ENCODE results near the gene PLEKHM1.
"Not testable (repeated sequence)": the region's sequence is repeated elsewhere in the genome, so short reads cannot be mapped to it uniquely, and the experiment has no call there.

PLEKHM1 gene

DNA sequence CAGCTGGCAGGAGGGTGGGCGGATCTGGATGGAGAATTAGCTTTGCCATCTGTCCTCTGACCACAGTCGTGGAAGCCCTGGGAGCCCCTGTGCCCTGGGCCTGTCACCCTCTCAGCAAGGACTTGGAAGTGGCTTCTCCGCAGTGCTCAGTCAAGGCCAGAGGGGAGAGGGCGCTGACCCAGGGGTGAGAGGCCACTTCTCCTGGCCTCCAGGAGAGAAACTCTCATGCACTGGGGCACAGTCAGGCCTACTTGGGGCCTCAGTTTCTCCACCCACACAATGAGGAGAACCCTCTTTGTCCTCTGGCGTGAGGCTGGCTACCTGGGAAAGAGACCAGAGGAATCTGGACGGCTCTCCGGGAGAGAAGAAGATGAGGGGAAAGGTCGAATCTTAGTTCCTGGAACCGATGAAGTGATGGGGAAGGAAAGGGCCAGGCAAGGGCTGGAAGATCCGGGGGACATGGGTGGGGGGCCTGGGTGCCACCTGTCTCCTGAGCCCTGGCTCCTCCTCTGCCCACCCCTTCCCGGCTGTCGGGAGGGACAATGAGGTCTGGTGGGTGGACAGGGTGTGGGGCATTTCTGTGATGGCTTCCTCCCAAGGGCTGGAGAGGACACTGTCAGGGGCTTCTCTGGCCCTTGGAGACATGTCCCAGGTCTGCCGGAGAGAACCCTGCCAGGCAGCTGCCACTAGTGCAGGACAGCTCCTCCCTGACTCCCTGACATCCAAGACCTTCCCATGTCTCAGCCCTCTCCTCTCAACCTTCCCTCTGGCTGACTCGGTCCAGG lies 48.8 kb downstream of the PLEKHM1 start:
- DNase-seq (ENCODE audit: low read depth), result no peak

DNA sequence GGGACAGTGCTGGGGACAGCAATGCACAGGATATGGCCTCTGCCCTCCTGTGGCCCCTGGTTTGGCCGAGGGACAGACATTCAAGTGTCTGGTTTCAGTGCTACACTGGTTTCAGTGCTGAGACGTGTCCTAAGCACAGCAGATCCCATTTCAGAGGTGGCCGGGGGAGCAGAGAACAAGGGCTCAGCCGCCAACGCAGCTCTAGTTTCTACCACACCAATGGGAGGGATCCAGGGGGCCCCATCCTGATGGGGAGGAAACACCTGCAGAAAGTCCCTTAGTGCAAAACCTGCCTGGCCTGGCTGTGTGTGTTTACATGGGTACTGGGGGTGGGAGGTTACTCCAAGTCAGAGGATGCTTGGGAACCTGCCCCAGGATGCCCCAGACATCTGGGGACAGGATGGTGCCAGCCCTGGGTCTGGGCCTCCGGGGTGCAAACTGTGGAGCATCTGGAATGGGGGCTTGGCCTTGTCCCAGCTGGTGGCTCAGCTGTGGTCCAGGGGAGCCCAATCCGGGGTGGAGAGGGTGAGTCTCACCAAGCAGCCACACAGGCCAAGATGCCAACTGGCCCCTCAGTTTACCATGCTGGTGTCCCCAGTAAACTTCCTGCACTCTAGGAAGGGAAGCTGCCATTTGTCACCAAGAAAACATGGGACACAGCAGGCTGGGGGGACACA lies 49.5 kb downstream of the PLEKHM1 start:
- not testable (repeated sequence) for DNase-seq (ENCODE audit: low read depth)

- DNase-seq (ENCODE audit: low read depth), result no peak
These were observed 50.3 kb downstream of the PLEKHM1 start for GRCh38 chr17:45440161-45440778.

- no peak for DNase-seq (ENCODE audit: low read depth)
These were observed 51.5 kb downstream of the PLEKHM1 start for GRCh38 chr17:45438931-45439610.

- no peak for DNase-seq (ENCODE audit: low read depth)
These were observed 52.8 kb downstream of the PLEKHM1 start for GRCh38 chr17:45437465-45438283.

GRCh38 chr17:45436625-45437464 lies 53.7 kb downstream of the PLEKHM1 start:
- no peak for DNase-seq (ENCODE audit: low read depth)

- DNase-seq (ENCODE audit: low read depth), result no peak
These were observed 54.4 kb downstream of the PLEKHM1 start for GRCh38 chr17:45436161-45436560.

DNA sequence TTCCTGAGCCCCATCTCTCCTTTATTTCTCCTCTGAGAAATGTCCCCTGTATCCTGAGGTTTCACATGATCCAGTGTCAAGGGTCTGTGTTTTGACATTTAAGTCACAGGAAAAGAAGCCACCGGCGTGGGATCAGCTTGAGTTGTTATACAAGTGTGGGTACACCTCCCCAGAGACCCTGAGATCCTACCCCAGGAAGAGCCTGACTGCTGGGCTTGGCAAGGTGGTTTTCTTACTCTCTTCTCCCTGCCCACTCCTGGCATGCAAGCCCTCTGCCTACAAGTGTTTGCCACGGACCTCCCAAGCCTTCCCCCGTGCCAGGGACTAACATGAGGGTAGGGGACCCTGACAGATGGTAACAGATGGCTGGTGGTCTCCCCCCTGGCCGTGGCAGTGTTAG lies 55.0 kb downstream of the PLEKHM1 start:
- no peak for DNase-seq (ENCODE audit: low read depth)

GRCh38 chr17:45433159-45433535 lies 57.4 kb downstream of the PLEKHM1 start:
- DNase-seq (ENCODE audit: low read depth), result no peak

DNA sequence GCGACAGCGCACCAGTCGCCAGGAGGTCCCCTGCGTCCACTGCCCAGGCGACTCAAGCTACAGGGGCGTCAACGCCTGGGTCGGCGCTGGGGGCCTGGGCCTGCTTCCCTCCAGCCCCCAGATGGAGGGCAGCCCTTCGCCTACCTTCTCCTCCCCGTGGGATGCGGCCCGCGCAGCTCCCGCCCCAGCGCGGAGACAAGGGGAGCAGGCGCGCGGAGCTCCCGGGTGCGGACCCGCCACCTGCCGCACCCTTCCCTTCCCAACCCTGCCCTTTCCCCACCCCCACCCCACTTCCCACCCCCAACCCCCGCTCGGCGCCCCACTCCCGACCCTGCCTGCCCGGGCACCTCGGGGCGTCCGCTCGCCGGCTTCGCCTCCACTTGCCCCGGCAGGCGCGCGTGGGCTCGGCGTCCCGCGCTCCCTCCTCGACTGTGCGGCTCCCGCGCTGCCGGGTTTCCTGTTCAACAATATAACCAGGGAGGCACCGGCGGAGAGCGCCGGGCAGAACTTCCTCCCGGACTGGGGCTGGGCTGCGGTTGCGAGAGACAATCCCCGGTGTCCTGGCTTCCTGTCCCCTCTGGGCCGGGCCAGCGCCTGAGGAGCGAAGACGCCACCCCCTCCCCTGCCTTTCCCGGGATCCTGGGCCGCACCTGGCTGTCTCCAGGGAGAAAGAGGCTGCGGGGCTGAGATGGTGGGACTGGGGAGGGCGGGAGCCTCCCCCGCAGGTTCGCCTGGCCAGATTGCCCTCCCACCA lies 57.9 kb downstream of the PLEKHM1 start, which contains the start of gene ARHGAP27:
Gene ARHGAP27, minus strand, starts transcription at position 466 of the 754 bp plus-strand sequence. CDS start 2,591 bp downstream, outside the sequence.
- DNase-seq (ENCODE audit: low read depth), result no peak

GRCh38 chr17:45431531-45432404 lies 58.8 kb downstream of the PLEKHM1 start:
- DNase-seq (ENCODE audit: low read depth), result peak; percentile 61

DNA sequence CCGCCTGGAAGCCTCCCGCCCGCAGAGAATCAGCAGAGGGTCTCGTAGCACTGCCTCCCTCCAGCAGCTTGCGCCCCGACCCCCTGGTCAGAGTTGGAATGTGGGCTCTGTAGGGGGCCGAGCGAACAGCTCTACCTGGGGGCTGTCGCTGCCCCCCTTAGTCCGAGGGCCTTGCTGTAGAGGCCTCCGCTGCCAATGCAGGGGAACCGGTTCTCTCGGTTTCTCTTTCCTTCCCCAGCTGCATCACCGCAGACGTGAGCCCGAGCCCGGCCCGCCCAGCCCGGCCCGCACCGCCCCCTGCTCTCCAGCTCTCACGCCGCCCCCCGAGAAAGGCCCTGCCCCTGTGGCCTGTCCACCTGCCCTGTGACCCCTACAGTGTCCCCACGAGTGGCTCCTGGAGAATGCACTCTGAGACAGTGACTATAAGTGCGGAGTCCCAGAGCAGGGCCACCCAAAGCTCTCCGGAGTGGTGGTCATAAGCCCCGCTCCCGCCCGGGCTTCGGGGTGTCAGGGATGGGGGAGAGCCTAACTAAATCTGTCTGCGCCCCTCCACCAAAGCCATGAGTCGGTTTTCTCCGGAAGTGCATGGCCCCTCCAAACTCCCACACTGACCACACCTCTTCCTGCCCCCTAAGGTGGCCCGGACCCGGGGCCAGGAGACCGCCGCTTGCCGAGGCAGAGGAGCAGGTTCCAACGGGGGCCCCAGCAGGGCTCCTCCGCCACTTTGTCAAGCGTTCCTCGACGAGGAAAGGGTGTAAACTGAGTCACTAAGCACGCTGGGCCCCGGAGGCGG lies 59.6 kb downstream of the PLEKHM1 start:
- no peak for DNase-seq (ENCODE audit: low read depth)

- no peak for DNase-seq (ENCODE audit: low read depth)
These were observed 60.3 kb downstream of the PLEKHM1 start for GRCh38 chr17:45430006-45430737.

DNA sequence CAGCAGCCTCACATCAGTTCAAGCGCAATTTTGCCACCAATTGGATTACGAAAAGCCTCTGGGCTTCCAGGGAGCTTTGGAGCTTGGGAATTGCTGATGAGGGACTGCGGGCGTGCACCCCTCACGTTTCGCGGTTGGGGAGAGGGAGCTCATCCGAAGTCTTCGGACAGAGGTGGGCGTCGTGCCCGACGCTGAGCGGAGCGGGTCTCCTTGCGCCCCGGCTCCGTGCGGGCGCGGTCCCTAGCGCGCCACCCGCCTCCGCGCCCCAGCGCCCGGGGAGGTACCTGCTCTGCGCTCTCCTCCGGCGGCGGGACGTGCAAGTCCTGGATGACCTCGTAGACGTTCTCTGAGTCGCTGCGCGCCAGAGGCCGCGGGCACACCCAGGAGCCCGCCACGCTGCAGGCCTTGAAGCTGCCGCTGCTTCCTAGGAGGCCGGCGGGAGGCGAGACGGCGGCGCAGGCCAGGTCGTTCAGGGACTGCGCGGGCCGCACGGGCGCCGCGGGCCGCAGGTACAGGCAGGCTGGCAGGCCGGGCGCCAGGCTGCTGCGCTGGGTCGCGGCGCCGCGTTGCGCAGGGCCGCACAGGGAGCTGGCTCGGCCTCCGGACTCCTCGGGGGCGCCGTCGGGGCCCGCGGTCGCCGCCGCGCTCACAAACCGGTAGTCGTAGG lies 61.0 kb downstream of the PLEKHM1 start:
- DNase-seq (ENCODE audit: low read depth), result no peak

- no peak for DNase-seq (ENCODE audit: low read depth)
These were observed 61.6 kb downstream of the PLEKHM1 start for GRCh38 chr17:45428931-45429338.

DNA sequence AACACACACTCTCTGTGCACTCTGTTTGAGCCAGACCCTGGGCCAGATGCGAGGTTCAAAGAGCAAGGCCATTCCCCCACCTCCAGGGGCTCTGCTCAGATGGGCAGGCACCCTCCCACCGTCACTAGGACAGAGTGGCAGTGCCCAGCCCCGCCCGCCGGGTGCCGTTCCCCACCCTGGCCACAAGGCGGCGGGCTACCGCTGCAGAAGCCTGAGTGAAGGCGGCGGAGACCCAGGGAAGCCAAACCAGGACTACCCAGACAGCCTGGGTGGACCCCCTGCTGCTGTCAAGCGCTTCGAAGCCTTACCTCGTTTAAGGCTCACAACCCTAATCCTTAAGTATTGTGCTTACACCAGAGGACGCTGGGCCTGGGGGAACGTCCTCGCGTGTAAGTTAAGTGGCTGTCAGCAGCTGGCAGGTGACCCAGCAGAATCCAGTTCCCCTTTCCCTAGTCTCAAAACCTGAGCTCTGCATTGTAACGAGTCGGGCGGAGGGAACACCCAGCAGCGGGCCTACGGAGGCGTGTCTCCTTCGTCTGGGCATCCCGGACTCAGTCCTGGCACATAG lies 62.4 kb downstream of the PLEKHM1 start:
- DNase-seq (ENCODE audit: low read depth), result peak; percentile 67
